G401 (cell line): ENCODE measurements around the gene NABP2. TPM values are rescaled to one million over a fixed set of nuclear protein-coding genes. Genes with fewer than 3 reads are reported as not detected.

Source experiments
- DNase-seq: peaks from one replicate; pipeline ENCODE4 v3.0.0-alpha.2; 2015; ENCODE audit warnings: low spot score
- in situ Hi-C: cut with HindIII; loops from 2 replicates; pipeline ENCODE4 v1.10.0; 2016; ENCODE audit warnings: low sequenced_read_pairs, mixed read lengths
- total RNA-seq: library from RNA; depleted of rRNA; stranded (reverse); fragments of >200 nt; shearing (Covaris generic); gene quantifications from 2 replicates; pipeline ENCODE4 v1.2.3, GENCODE V29; 2014

Gene NABP2
- total RNA-seq, 1 experiment from 2014 or later, result 20.2 TPM

GRCh38 chr12:56206452-56207166, 17.5 kb upstream of the NABP2 start:
- peak; percentile 63 for DNase-seq
- in situ Hi-C loops, result loop anchor here (10.0 kb wide), 1 partner anchor 88 kb away; no protein-coding TSS in a partner anchor

- in situ Hi-C loops, result loop anchor here (10.0 kb wide), 1 partner anchor 87 kb away; no protein-coding TSS in a partner anchor
These were observed 16.1 kb upstream of the NABP2 start for GRCh38 chr12:56208006-56208405.

GRCh38 chr12:56212361-56212760, 11.8 kb upstream of the NABP2 start:
- in situ Hi-C loops, result no loop called here
- no peak for DNase-seq

More at GRCh38 chr12:56208006-56208405, 16.1 kb upstream of the NABP2 start:
- no peak for DNase-seq

GRCh38 chr12:56213878-56214277, 10.3 kb upstream of the NABP2 start:
- in situ Hi-C loops, result no loop called here
- DNase-seq, result no peak

GRCh38 chr12:56216461-56216860, 7.7 kb upstream of the NABP2 start:
- in situ Hi-C loops, result no loop called here
- peak; percentile 91 for DNase-seq

GRCh38 chr12:56219840-56220239, 4.3 kb upstream of the NABP2 start:
- in situ Hi-C loops, result no loop called here

GRCh38 chr12:56220611-56221231, 3.4 kb upstream of the NABP2 start:
- in situ Hi-C loops, result no loop called here

More at GRCh38 chr12:56219840-56220239, 4.3 kb upstream of the NABP2 start:
- DNase-seq, result no peak

GRCh38 chr12:56221232-56221756, 2.8 kb upstream of the NABP2 start:
- in situ Hi-C loops, result no loop called here
- DNase-seq, result peak; percentile 64

More at GRCh38 chr12:56220611-56221231, 3.4 kb upstream of the NABP2 start:
- no peak for DNase-seq

- in situ Hi-C loops, result no loop called here
- peak; percentile 99 for DNase-seq
These were observed 2.2 kb upstream of the NABP2 start, which contains the start of gene RNF41 for GRCh38 chr12:56221757-56222530. Gene RNF41 (minus strand): TSS chr12:56221922. CDS start chr12:56214047, 7,875 bp downstream.

- in situ Hi-C loops, result no loop called here
- DNase-seq, result no peak
These were observed 1.6 kb upstream of the NABP2 start for GRCh38 chr12:56222531-56222895.

- in situ Hi-C loops, result no loop called here
- no peak for DNase-seq
These were observed 506 bp upstream of the NABP2 start for GRCh38 chr12:56223571-56224101.

- no peak for DNase-seq
- in situ Hi-C loops, result no loop called here
These were observed 812 bp downstream of the NABP2 start for GRCh38 chr12:56224954-56225353.

GRCh38 chr12:56229082-56229481, 4.9 kb downstream of the NABP2 start:
- in situ Hi-C loops, result no loop called here
- DNase-seq, result no peak

- DNase-seq, result no peak
- in situ Hi-C loops, result no loop called here
These were observed 5.8 kb downstream of the NABP2 start, which contains the start of gene SLC39A5 for GRCh38 chr12:56229916-56230431. Gene SLC39A5 (plus strand): TSS chr12:56230051. CDS start chr12:56231275, 1,224 bp downstream.

GRCh38 chr12:56230432-56231183, 6.5 kb downstream of the NABP2 start:
- no peak for DNase-seq
- in situ Hi-C loops, result no loop called here

GRCh38 chr12:56231184-56231582, 7.0 kb downstream of the NABP2 start:
- no peak for DNase-seq
- in situ Hi-C loops, result no loop called here

GRCh38 chr12:56234746-56235436, 10.7 kb downstream of the NABP2 start:
- no peak for DNase-seq
- in situ Hi-C loops, result no loop called here

- no peak for DNase-seq
- in situ Hi-C loops, result no loop called here
These were observed 11.9 kb downstream of the NABP2 start for GRCh38 chr12:56236091-56236490.
